Small intestine (tissue), 7 donors: ENCODE results near the gene STIM1. TPM values are rescaled to one million over a fixed set of nuclear protein-coding genes. Genes with fewer than 3 reads are reported as not detected.

Source experiments
- DNase-seq, 2 donors: peaks; one replicate each; pipeline versions ENCODE4 v3.0.0 to v3.0.0-alpha.2; 2013
- FAIRE-seq: peaks from 2 replicates; lab custom pipeline; 2012; peaks lifted over from hg19 to GRCh38; lab: Jason Lieb, UNC
- H3K27ac ChIP-seq, 3 donors: one replicate each; pipeline ENCODE4 v1.5.1; 2013; ENCODE audit warnings: low read length in 2 of 3, mild to moderate bottlenecking in 2 of 3, control low read depth in 1 of 3, inconsistent platforms in 1 of 3, low read depth in 1 of 3, moderate library complexity in 1 of 3
- H3K27me3 ChIP-seq, 3 donors: one replicate each; pipeline ENCODE4 v1.6.1; 2013; ENCODE audit warnings: low read length in 3 of 3, inconsistent platforms in 1 of 3; ENCODE audit not compliant: control insufficient read depth in 3 of 3, insufficient read depth in 3 of 3
- H3K36me3 ChIP-seq, 3 donors: one replicate each; pipeline ENCODE4 v1.6.1; 2013; ENCODE audit warnings: low read length in 3 of 3, inconsistent platforms in 1 of 3, low read depth in 1 of 3, mild to moderate bottlenecking in 1 of 3, moderate library complexity in 1 of 3; ENCODE audit not compliant: control insufficient read depth in 3 of 3, insufficient read depth in 2 of 3
- H3K4me1 ChIP-seq, 3 donors: one replicate each; pipeline ENCODE4 v1.6.1; 2013; ENCODE audit warnings: low read length in 2 of 3, inconsistent platforms in 1 of 3, low read depth in 1 of 3, mild to moderate bottlenecking in 1 of 3, moderate library complexity in 1 of 3; ENCODE audit not compliant: control insufficient read depth in 3 of 3, insufficient read depth in 2 of 3
- H3K4me3 ChIP-seq, 3 donors: one replicate each; pipeline ENCODE4 v1.5.1; 2013; ENCODE audit warnings: low read length in 3 of 3, control low read depth in 1 of 3, inconsistent platforms in 1 of 3, low read depth in 1 of 3, mild to moderate bottlenecking in 1 of 3, moderate library complexity in 1 of 3
- H3K9me3 ChIP-seq, 2 donors: one replicate each; pipeline ENCODE4 v1.6.1; 2013; ENCODE audit warnings: low read depth in 1 of 2, low read length in 1 of 2; ENCODE audit not compliant: control insufficient read depth in 2 of 2, insufficient read depth in 1 of 2
- WGBS, 3 donors: extraction: QIAGEN DNeasy Blood & Tissue Kit; methylation state at CpG; one replicate each; pipeline ENCODE4 v1.1.7; 2013; 5-methylcytosine and 5-hydroxymethylcytosine counted together
- polyA plus RNA-seq, 4 donors: library from polyadenylated mRNA; stranded (reverse) in 3 of 4; unstranded in 1 of 4; fragments of 200-250 nt in 3 of 4; fragments of 120-200 nt in 1 of 4; gene quantifications; one replicate each; pipeline versions ENCODE4 v1.2.1 to v1.2.3, GENCODE V29; 2013
- donor health status: healthy with polysubstance abuse.
- donor health status: control.
- donor health status: control.
- donor health status: Bipolar disorder and iron deficiency.
- donor health status: healthy.

STIM1 gene
- polyA plus RNA-seq, 4 donors: 5.6 to 27.9 (median 11.7) TPM

- Histone ChIP-seq H3K9me3 (peaks cover 0 to 8% of the 10 kb centered on the region in 2 donors), H3K27ac (no peak overlapping the region), H3K4me3 (no peak overlapping the region), H3K27me3 (no peaks in the 10 kb centered on the region), H3K4me1 (no peaks in the 10 kb centered on the region), H3K36me3 (no peaks in the 10 kb centered on the region)
- FAIRE-seq (no peak), DNase-seq (no peak)
- WGBS, 3 donors: 94 to 97% (median 96%) methylated on average over 2 of the region's 2 CpGs
Measured at GRCh38 chr11:4018641-4019040, 163.2 kb downstream of the STIM1 start.

DNA sequence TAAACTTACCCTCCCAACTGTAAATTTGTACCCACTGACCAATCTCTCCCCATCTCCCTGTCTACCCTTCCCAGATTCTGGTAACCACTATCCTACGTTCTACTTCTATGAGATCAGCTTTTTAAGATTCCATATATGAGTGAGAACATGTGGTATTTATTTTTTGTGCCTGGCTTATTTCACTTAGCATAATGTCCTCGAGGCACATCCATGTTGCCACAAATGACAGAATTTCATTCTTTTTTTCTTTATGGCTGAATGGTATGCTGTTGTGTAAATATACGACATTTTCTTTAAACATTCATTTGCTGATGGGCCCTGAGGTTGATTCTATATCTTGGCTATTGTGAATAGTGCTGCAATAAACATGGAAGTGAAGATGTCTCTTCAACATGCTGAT is 164.4 kb downstream of the STIM1 start:
- H3K27ac ChIP-seq: no peak overlapping the region
- no peak overlapping the region for H3K4me3 ChIP-seq
- FAIRE-seq (no peak), DNase-seq (no peak)
- WGBS, 3 donors: 73 to 91% (median 88%) methylated on average over 3 of the region's 3 CpGs
- peaks cover 0 to 8% of the 10 kb centered on the region in 2 donors for H3K9me3 ChIP-seq
- H3K27me3 ChIP-seq: no peaks in the 10 kb centered on the region
- H3K36me3 ChIP-seq: peaks cover 0 to 2% (median 0%) of the 10 kb centered on the region in 3 donors
- H3K4me1 ChIP-seq: no peaks in the 10 kb centered on the region

DNA sequence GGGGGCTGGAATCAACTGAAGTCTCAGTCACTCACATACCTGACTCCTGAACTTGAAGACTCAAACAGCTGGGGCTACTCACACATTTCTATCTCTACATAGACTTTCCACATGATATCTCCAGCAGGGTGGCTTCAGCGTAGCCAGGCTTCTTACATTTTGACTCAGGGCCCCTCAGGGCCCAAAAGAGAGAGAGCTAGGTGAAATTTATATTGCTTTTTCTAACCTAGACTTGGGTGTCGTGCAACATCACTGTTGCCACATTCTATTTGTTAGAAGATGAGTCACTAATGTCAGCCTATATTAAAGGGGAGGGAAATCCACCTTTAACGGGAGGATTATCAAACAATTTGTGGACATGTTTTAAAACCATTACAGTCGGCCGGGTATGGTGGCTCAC is 167.2 kb downstream of the STIM1 start:
- Histone ChIP-seq H3K27ac (no peak overlapping the region), H3K9me3 (peaks cover 0 to 2% of the 10 kb centered on the region in 2 donors), H3K27me3 (no peaks in the 10 kb centered on the region), H3K36me3 (peaks cover 0 to 2% (median 0%) of the 10 kb centered on the region in 3 donors), H3K4me1 (no peaks in the 10 kb centered on the region), H3K4me3 (no peak overlapping the region)
- DNase-seq (no peak), FAIRE-seq (no peak)
- WGBS, 3 donors: 95 to 98% (median 97%) methylated on average over 5 of the region's 5 CpGs

DNA sequence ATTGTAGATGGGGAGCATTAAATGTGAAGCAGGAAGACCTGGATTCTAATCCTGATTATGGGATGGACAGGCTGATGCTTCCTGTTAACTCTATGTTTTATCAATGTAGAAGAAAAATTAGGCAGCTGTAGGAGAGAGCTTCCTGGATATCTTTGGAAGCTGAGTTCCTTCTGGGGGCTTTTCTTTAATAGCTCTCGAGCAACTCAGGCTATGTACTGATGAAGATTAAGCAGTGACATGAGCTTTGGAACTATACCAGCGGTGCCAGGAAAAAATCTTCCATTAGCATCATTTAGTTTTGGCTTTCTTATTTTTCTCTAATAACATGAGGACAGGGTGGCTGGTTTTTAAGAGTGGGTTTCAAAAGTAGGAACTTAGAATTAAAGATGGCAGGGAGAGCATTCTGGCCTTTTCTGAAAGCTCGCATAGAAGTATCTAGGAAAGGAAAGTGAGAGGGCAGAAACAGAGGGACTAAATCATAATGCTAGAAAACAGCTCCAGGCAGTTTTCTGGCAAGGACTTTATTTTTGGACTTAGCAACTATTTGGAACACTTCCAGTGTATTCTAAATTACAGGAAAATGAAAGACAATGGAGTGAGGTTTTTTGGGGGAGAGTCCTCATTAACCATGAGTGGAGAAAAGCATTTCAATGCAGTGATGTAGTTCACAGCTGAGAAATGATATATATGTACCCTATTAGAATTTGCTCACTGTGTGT is 169.9 kb downstream of the STIM1 start:
- 56 to 90% (median 90%) methylated on average over 3 of the region's 3 CpGs for WGBS, 3 donors
- peak overlapping the region in 1 of 3 donors; percentile 16 for H3K27ac ChIP-seq
- no peaks in the 10 kb centered on the region for H3K27me3 ChIP-seq
- H3K4me1 ChIP-seq: no peaks in the 10 kb centered on the region
- DNase-seq (no peak), FAIRE-seq (no peak)
- H3K9me3 ChIP-seq: peaks cover 0 to 2% of the 10 kb centered on the region in 2 donors
- H3K36me3 ChIP-seq: peaks cover 0 to 2% (median 0%) of the 10 kb centered on the region in 3 donors
- no peak overlapping the region for H3K4me3 ChIP-seq

- WGBS, 3 donors: 49 to 90% (median 85%) methylated on average over 2 of the region's 2 CpGs
- Histone ChIP-seq H3K36me3 (peaks cover 0 to 2% (median 0%) of the 10 kb centered on the region in 3 donors), H3K27me3 (no peaks in the 10 kb centered on the region), H3K4me3 (no peak overlapping the region), H3K9me3 (peaks cover 0 to 2% of the 10 kb centered on the region in 2 donors), H3K27ac (peak overlapping the region in 2 of 3 donors; percentile 16 to 40), H3K4me1 (no peaks in the 10 kb centered on the region)
- FAIRE-seq (no peak), DNase-seq (no peak)
Measured at GRCh38 chr11:4025967-4026324, 170.5 kb downstream of the STIM1 start.

- DNase-seq (no peak), FAIRE-seq (no peak)
- H3K36me3 ChIP-seq: peaks cover 0 to 2% (median 0%) of the 10 kb centered on the region in 3 donors
- no peak overlapping the region for H3K4me3 ChIP-seq
- H3K27me3 ChIP-seq: no peaks in the 10 kb centered on the region
- no peaks in the 10 kb centered on the region for H3K4me1 ChIP-seq
- 67 to 93% (median 91%) methylated on average over 1 of the region's 1 CpG for WGBS, 3 donors
- H3K9me3 ChIP-seq: peaks cover 0 to 2% of the 10 kb centered on the region in 2 donors
- H3K27ac ChIP-seq: peak overlapping the region in 1 of 3 donors; percentile 52
Measured at GRCh38 chr11:4026389-4026788, 170.9 kb downstream of the STIM1 start.

DNA sequence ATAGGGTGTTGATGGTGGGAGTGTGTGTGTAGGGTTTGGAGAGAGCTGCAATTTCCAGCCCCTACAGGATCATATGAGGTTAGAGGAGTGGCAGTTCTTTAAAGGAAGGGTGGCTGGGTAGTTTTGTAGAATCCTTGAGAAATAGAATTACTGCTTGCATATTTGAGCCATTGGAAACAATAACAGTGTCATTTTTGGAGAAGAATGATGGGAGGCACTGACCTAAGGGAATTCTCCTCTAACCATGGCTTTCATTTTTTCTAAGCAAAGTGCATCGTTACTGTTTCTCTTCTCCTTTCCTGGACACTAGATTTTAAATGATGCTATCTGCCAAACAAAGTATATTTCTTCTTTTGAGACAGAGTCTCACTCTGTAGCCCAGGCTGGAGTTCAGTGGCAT is 172.3 kb downstream of the STIM1 start:
- peaks cover 0 to 5% of the 10 kb centered on the region in 2 donors for H3K9me3 ChIP-seq
- WGBS, 3 donors: 63 to 88% (median 76%) methylated on average over 1 of the region's 1 CpG
- FAIRE-seq: no peak
- no peak overlapping the region for H3K4me3 ChIP-seq
- no peaks in the 10 kb centered on the region for H3K27me3 ChIP-seq
- peaks cover 0 to 2% (median 0%) of the 10 kb centered on the region in 3 donors for H3K36me3 ChIP-seq
- DNase-seq: no peak
- no peak overlapping the region for H3K27ac ChIP-seq
- no peaks in the 10 kb centered on the region for H3K4me1 ChIP-seq

DNA sequence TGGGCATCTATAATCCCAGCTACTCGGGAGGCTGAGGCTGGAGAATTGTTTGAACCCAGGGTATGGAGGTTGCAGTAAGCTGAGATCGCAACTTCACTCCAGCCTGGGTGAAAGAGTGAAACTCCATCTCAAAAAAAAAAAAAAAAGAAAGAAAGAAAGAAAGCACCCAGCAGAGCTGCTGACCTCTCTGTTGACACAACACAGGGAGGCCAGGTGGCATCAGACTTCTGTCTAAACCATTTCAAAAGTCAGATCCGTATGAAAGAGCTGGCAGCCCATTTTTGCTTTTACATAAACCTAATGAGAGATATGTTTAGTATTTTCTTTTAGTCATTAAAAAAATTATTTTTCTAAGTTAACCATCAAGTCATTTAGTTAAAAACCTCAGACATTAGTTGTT is 174.7 kb downstream of the STIM1 start:
- H3K4me3 ChIP-seq: no peak overlapping the region
- H3K9me3 ChIP-seq: peaks cover 0 to 3% of the 10 kb centered on the region in 2 donors
- no peaks in the 10 kb centered on the region for H3K4me1 ChIP-seq
- no peaks in the 10 kb centered on the region for H3K27me3 ChIP-seq
- FAIRE-seq: no peak
- WGBS, 3 donors: 85 to 95% (median 88%) methylated on average over 3 of the region's 3 CpGs
- no peak overlapping the region for H3K27ac ChIP-seq
- no peak for DNase-seq
- H3K36me3 ChIP-seq: no peaks in the 10 kb centered on the region
